ENCODE data around the gene RASGRP1.

RASGRP1 gene

DNA sequence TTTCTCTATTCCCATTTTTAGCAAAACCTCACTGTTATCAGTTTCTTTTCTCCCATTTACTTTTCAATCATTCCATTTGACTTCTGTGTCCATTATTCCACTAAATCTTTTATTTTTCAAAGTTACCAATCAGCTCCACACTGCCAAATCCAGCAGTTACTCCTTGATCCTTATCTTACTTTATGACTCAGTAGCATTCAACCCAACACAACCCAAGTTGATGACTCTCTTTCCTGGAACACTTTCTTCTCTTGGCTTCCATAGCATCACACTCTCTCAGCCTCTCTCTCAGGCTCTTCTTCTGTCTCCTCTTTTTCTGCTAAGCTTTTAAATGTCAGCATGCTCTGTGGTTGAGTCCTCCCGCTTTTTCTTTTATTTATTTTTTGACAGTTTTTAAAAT lies 36.3 kb downstream of the RASGRP1 start:
- TF ChIP-seq SIN3A (IDR thresholded peaks at IDR 0.05; ENCODE audit: borderline replicate concordance, insufficient read depth, low read length), result no peak; the same call in 1 of the 2 replicates
- no peak for TF ChIP-seq TAF1 (IDR thresholded peaks at IDR 0.05; ENCODE audit: borderline replicate concordance, insufficient read depth, low read length)
- TF ChIP-seq, protein P1, sequence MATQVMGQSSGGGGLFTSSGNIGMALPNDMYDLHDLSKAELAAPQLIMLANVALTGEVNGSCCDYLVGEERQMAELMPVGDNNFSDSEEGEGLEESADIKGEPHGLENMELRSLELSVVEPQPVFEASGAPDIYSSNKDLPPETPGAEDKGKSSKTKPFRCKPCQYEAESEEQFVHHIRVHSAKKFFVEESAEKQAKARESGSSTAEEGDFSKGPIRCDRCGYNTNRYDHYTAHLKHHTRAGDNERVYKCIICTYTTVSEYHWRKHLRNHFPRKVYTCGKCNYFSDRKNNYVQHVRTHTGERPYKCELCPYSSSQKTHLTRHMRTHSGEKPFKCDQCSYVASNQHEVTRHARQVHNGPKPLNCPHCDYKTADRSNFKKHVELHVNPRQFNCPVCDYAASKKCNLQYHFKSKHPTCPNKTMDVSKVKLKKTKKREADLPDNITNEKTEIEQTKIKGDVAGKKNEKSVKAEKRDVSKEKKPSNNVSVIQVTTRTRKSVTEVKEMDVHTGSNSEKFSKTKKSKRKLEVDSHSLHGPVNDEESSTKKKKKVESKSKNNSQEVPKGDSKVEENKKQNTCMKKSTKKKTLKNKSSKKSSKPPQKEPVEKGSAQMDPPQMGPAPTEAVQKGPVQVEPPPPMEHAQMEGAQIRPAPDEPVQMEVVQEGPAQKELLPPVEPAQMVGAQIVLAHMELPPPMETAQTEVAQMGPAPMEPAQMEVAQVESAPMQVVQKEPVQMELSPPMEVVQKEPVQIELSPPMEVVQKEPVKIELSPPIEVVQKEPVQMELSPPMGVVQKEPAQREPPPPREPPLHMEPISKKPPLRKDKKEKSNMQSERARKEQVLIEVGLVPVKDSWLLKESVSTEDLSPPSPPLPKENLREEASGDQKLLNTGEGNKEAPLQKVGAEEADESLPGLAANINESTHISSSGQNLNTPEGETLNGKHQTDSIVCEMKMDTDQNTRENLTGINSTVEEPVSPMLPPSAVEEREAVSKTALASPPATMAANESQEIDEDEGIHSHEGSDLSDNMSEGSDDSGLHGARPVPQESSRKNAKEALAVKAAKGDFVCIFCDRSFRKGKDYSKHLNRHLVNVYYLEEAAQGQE (IDR thresholded peaks at IDR 0.05; ENCODE audit: insufficient read depth in 1 of 2, low read depth in 2 of 2, low read length in 2 of 2), result no peak
- TF ChIP-seq FOXP2 (optimal IDR thresholded peaks at IDR 0.05; ENCODE audit: borderline replicate concordance, extremely low read depth, extremely low read length, insufficient read depth), result no peak
- TF ChIP-seq POLR2AphosphoS5 (IDR thresholded peaks at IDR 0.05; ENCODE audit: low read depth, low read length), result no peak

DNA sequence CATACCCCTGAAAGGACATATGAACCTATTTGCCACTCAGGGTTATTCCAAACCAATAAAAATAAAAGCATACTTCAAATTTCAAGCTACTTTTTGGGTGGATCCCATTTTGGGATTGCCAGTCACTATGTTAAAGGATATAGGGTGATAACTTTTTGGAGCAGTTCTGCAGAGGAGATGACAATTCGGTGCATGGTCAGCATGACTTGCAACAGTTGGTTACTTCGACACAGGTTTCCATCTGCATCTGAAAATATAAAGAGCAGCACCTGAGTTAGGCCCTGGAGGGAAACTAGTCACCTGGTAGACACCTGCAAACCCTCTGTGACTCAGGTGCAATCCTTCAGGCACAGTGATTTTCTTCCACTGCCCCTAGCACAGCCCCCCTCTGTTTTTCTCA lies 38.5 kb downstream of the RASGRP1 start:
- TF ChIP-seq, protein P1 (IDR thresholded peaks at IDR 0.05; ENCODE audit: insufficient read depth in 1 of 2, low read depth in 2 of 2, low read length in 2 of 2), result no peak
- TF ChIP-seq TAF1 (IDR thresholded peaks at IDR 0.05; ENCODE audit: borderline replicate concordance, insufficient read depth, low read length), result no peak
- TF ChIP-seq POLR2AphosphoS5 (IDR thresholded peaks at IDR 0.05; ENCODE audit: low read depth, low read length), result no peak
- no peak for TF ChIP-seq FOXP2 (optimal IDR thresholded peaks at IDR 0.05; ENCODE audit: borderline replicate concordance, extremely low read depth, extremely low read length, insufficient read depth)
- no peak for TF ChIP-seq SIN3A (IDR thresholded peaks at IDR 0.05; ENCODE audit: borderline replicate concordance, insufficient read depth, low read length)

DNA sequence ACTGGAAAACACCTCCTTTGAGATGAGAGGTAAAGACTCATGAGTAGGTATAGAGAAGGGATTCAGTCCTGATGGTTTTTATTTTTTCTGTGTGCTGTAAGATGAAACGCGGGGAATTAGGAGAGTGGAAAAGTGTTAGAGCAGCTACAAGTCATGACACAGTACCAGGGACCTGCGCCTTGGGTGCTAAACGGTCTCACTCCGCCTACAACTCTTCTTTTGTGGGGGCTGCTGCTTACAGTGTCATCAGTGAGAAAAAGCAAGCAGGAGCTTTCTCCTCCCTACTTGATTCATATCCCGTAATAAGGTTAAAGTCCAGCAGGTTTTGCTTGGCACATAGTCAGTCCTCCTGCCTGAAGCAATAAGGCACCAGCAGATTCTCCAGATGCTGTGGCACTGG lies 39.1 kb downstream of the RASGRP1 start:
- TF ChIP-seq SIN3A (IDR thresholded peaks at IDR 0.05; ENCODE audit: borderline replicate concordance, insufficient read depth, low read length), result no peak
- TF ChIP-seq TAF1 (IDR thresholded peaks at IDR 0.05; ENCODE audit: borderline replicate concordance, insufficient read depth, low read length), result no peak
- TF ChIP-seq, protein P1 (IDR thresholded peaks at IDR 0.05; ENCODE audit: insufficient read depth in 1 of 2, low read depth in 2 of 2, low read length in 2 of 2), result no peak
- no peak for TF ChIP-seq FOXP2 (optimal IDR thresholded peaks at IDR 0.05; ENCODE audit: borderline replicate concordance, extremely low read depth, extremely low read length, insufficient read depth)
- TF ChIP-seq POLR2AphosphoS5 (IDR thresholded peaks at IDR 0.05; ENCODE audit: low read depth, low read length), result no peak

DNA sequence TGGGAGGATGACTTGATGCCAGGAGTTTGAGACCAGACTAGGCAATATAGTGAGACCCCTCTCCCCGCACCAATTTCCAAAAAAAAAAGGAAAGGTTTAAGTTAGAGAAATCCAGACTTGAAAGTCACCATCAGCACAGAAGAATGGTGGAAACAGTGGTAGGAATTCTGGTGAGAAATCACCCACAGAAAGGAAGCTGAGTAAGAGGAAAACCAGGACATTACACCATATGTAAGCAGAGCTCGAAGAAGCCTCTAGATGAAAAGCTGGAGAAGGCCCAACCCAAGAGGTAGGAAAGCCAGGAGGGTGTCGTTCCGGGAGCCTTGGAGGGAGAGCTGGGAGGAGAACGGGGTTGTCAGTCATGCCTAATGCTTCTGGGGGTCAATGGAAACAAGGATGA lies 40.5 kb downstream of the RASGRP1 start:
- TF ChIP-seq SIN3A (IDR thresholded peaks at IDR 0.05; ENCODE audit: borderline replicate concordance, insufficient read depth, low read length), result no peak

DNA sequence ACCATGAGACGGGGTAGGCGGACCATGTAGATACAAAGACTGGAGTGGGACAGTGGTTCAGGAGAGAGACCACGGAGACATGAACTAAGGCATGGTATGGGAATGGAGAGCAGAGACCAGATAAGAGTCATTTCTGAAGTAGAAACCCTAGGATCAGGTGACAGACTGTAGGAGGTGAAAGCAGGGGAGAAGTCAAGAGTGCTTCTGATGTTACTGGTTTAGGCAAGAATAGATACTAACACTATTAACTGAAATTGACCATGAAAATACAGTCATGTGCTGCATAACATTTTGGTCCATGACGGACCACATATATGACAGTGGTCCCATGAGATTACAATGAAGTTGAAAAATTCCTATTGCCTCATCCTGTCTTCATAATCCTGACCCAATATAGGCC lies 41.7 kb downstream of the RASGRP1 start:
- TF ChIP-seq POLR2AphosphoS5 (IDR thresholded peaks at IDR 0.05; ENCODE audit: low read depth, low read length), result no peak
- TF ChIP-seq SIN3A (IDR thresholded peaks at IDR 0.05; ENCODE audit: borderline replicate concordance, insufficient read depth, low read length), result no peak
- TF ChIP-seq, protein P1 (IDR thresholded peaks at IDR 0.05; ENCODE audit: insufficient read depth in 1 of 2, low read depth in 2 of 2, low read length in 2 of 2), result no peak
- TF ChIP-seq TAF1 (IDR thresholded peaks at IDR 0.05; ENCODE audit: borderline replicate concordance, insufficient read depth, low read length), result no peak
- TF ChIP-seq FOXP2 (optimal IDR thresholded peaks at IDR 0.05; ENCODE audit: borderline replicate concordance, extremely low read depth, extremely low read length, insufficient read depth), result no peak

All from PFSK-1 (cell line).